Left colon (tissue), 2 donors: ENCODE data around the gene GH2. TPM values are rescaled to one million over a fixed set of nuclear protein-coding genes. Genes with fewer than 3 reads are reported as not detected.
A peak's percentile ranks its signal among the peaks of the same experiment; 100 is the strongest.
"Not testable (repeated sequence)": the region's sequence is repeated elsewhere in the genome, so short reads cannot be mapped to it uniquely, and the experiment has no call there.

ENCODE experiments used
- ATAC-seq: fragments of 200-7000 bp; cut with Tn5 transposase; one replicate; pipeline ENCODE4 v1.9.1; 2020; ENCODE audit warnings: mild to moderate bottlenecking, moderate library complexity
- DNase-seq, 2 donors: peaks; one replicate each; pipeline ENCODE4 v3.0.0-alpha.2; 2020
- intact Hi-C, 2 donors: fragments of 100-400 bp; cut with DNase I in 1 of 2; cut with micrococcal nuclease in 1 of 2; formaldehyde crosslinking; loops; one replicate each; pipeline versions ENCODE4 v1.11.2 to v1.14.0; 2022; cut with DNase I, micrococcal nuclease
- long read RNA-seq: library from polyadenylated mRNA; unstranded; transcript quantifications from one replicate; pipeline ENCODE4 v2.0.0, GENCODE V29; 2021
- total RNA-seq, 2 donors: library from RNA; stranded (reverse); fragmentation: NEBNext Ultra II Directional; extraction: Animal tissue kit (Norgen Biotek cat#: 25700); gene quantifications; one replicate each; pipeline ENCODE4 v1.2.1, GENCODE V29; 2021
- donor health status: DM: no; HTN: no; CAD: no.
- donor health status: DM: yes; HTN: yes; CAD: no.

The GH2 gene
- total RNA-seq = not detected
- long read RNA-seq = 0 reads

- intact Hi-C loops = no loop called here
- ATAC-seq (peak; percentile 70), DNase-seq (peak; percentile 32 to 44)
Observed at GRCh38 chr17:63881935-63882601, at the start of gene GH2. Gene GH2, minus strand, starts transcription at chr17:63881944. Its CDS starts 143 bp downstream, at chr17:63881801.

DNA sequence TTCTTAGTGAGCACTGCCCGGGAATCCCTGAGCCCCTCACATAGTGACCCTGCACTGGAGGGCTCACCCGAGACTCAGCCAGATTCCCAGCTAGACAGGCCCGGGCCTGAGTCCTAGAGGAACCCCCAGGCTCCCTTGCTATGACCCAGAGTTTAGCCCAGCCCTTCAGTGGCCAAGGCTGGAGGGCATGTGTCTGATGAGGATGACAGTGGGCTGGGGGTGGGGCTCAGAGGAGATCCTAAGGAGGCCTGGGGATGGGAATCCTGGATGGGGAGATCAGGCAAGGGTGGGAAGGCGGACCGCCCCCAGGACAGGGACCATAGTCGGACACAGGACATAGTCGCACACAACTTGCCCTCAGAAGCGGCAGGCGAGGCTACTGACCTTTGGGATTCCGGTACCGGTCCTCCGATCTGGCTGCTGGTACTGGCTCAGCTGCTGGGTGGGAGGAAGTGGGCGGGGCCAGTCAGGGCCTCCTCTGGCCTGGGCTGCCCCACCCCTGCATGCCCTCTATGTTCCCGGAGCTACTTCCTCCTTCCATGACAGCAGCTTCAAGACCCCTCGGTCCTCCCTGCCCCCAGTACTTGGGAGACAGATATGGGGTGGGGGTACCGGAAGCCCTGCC, 49.3 kb upstream of the GH2 start:
- ATAC-seq (peak; percentile 82), DNase-seq (peak; percentile 66 to 80)

GRCh38 chr17:63929860-63930766, 48.4 kb upstream of the GH2 start:
- intact Hi-C loops = loop anchor here in 1 of 2 donors (10.0 kb wide), 1 partner anchor 95 kb away; the partner anchor contains the start of gene ICAM2
- DNase-seq (no peak), ATAC-seq (no peak)

More for the DNA sequence above, 49.3 kb upstream of the GH2 start:
- intact Hi-C loops = no loop called here

DNA sequence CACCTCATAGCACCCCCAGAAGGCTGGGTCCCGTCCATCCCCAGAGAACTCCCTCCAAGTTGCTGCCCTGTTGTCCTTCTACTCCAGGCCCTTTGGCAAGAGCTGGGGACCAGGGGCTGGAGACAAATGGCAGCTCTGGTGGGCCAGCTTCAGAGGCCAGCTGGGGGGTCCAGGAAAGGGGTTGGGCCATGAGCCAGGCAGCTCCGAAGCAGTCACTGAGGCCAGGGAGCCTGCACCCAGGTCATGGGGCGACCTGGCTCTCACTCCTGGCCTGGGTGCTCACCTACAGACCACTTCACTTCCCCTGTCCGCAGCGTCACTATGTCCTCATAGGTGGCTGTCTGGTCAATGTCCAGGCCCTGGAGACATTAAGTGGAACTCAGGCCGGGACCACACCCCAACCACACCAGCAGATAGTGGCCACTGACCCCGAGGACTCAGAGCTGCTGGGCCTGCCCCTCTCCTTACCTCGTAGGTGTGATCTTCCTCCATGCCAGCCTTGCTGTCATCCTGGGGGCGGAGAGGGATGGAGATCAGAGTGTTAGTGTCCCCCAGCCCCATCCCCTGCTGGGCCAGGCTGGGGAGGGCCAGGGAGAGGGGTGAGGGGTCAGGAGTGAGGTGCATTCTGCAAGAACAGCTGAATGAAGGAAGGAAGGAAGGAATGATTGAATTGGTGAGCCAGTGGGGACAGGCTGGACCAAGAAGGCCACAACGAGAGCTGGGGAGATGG, 47.4 kb upstream of the GH2 start:
- no peak for DNase-seq
- intact Hi-C loops = loop anchor here in 1 of 2 donors (10.0 kb wide), 1 partner anchor 96 kb away; the partner anchor contains the start of gene ICAM2
- no peak for ATAC-seq

- DNase-seq (no peak), ATAC-seq (no peak)
- intact Hi-C loops = loop anchor here in 1 of 2 donors (10.0 kb wide), 1 partner anchor 97 kb away; the partner anchor contains the start of gene ICAM2
Observed at GRCh38 chr17:63928172-63928666, 46.5 kb upstream of the GH2 start.

DNA sequence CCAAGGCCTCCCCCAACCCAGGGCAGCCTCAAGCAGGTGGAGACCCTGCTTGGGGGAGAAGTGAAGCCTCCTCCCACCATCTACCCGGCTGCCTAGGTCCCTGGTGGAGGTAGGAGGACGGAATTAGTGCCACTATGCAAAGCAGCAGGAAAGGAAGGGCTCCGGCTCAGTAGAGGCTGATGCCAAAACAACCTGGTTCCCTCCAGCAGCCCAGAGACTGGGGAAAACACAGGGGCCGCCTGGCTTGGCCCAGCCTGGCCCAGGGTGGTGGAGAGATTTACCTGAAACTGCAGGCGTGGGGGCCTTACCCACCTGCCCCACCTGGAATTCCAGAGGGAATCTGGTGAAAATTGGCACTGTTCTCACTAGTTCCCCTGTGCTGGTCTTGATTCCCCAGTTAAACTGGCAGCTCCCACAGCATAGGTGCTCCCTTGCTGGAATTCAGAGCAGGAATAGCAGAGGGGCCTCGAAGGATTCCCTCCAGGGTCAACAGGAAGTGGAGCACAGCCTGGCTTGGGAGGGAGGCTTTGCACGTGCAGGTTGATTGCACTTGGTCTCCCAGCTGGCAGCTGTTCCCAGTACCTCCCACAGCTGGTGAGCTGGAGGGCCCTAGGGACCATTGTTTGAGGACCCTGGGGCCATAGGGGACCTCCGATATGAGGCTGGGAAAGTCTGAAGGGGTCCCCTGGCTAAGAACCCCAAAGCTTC, 45.9 kb upstream of the GH2 start:
- DNase-seq (no peak), ATAC-seq (no peak)
- intact Hi-C loops = loop anchor here in 1 of 2 donors (10.0 kb wide), 1 partner anchor 97 kb away; the partner anchor contains the start of gene ICAM2

DNA sequence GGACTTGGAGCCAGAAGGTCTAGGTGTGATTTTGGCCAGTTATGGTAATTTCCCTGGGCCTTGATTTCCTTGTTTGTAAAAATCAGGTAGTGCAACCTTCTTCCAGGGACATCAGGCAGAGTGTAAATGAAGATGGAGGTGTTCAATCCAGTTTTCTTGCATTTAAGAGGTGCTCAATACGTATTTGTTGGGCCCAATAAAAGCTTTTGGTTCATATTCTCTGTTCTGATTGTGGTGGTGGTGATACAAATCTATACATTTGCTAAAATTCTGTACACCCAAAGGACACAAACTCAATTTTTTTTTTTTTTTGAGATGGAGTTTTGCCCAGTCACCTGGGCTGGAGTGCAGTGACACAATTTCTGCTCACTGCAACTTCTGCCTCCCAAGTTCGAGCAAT, 44.4 kb upstream of the GH2 start:
- ATAC-seq = no peak
- intact Hi-C loops = loop anchor here in 1 of 2 donors (10.0 kb wide), 1 partner anchor 99 kb away; the partner anchor contains the start of gene ICAM2
- no peak for DNase-seq

DNA sequence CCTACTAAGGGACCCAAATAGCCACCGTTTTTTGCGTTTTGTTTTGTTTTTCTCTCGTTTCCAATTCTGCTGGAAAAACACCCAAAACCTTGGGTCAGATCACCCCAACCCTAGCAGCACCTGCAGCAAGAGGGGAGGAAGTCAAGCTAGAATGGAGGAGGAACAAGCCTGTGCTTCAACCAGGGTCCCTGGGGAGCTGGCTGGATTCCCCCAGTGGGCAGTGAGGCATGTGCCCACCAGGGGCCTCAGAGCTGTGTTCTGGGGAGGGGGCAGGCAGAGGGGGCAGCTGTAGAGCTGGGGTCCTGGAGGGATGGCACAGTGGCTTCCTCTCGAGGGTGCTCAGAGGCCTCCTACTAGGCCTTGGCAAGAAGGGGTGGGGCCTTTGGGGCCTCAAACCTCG, 43.9 kb upstream of the GH2 start:
- DNase-seq = no peak
- ATAC-seq = no peak
- intact Hi-C loops = loop anchor here in 1 of 2 donors (10.0 kb wide), 1 partner anchor 99 kb away; the partner anchor contains the start of gene ICAM2

DNA sequence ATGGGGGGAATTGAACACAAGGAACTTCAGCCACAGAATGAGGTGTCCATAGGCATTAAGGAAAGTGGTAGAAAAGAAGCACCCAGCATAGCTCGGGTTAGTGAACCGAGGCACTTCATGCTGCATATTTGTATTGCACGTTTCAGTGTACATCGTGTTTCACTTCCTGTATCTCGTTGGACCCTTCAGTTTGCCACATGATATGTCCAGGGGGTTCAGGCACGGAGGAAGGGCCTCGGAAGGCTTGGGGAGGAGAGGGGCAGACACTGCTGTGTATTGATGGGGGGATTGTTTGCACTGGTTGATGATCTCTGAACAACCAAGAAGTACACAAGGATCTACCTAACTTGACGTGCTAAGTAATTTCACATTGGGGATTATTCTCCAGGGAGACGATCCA, 40.7 kb upstream of the GH2 start:
- ATAC-seq, DNase-seq: not testable (repeated sequence)
- intact Hi-C loops = loop anchor here in 1 of 2 donors (10.0 kb wide), 1 partner anchor 102 kb away; the partner anchor contains the start of gene ICAM2

DNA sequence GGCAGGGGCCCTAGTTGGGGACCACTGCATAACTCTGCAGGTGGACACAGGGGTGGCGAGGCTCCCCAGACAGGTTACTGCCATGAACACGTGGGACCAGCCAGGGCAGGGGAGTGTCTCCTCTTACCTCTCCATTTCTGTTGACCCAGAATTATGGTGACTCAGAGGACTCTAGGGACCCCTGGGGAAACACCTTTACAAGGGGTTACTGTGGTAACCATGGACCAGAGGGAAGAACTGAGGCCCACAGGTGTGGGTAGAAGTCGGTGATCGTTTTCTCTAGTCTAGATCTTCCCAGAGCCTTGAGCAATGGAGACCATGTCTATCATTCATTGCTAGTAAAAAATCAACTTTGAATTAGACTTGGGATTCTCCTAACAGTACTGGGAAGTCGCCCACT, 39.0 kb upstream of the GH2 start:
- intact Hi-C loops = loop anchor here in 1 of 2 donors (10.0 kb wide), 1 partner anchor 104 kb away; the partner anchor contains the start of gene ICAM2
- not testable (repeated sequence) for ATAC-seq, DNase-seq

DNA sequence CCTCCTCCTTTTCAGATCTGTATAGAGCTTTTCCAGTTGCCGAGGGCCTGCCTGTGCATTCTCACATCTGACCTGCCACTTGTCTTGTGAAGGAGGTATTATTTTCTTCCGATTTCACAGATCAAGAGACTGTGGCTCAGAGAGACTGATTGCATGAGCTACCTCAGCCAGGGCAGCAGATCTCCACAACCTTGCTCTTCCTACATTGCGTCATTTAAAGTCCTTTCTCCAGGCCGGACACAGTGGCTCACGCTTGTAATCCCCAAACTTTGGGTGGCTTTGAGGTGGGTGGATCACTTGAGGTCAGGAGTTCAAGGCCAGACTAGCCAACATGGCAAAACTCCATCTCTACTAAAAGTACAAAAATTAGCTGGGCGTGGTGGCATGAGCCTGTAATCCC, 38.3 kb upstream of the GH2 start:
- not testable (repeated sequence) for ATAC-seq, DNase-seq
- intact Hi-C loops = loop anchor here in 1 of 2 donors (10.0 kb wide), 1 partner anchor 105 kb away; the partner anchor contains the start of gene ICAM2

GRCh38 chr17:63919311-63919723, 37.6 kb upstream of the GH2 start:
- intact Hi-C loops = loop anchor here (10.0 kb wide), 2 partner anchors 105 to 215 kb away; partner anchors contain the start of genes ERN1 (in 2 of the 2) and ICAM2 (in 1 of the 2)
- ATAC-seq = peak; percentile 83

DNA sequence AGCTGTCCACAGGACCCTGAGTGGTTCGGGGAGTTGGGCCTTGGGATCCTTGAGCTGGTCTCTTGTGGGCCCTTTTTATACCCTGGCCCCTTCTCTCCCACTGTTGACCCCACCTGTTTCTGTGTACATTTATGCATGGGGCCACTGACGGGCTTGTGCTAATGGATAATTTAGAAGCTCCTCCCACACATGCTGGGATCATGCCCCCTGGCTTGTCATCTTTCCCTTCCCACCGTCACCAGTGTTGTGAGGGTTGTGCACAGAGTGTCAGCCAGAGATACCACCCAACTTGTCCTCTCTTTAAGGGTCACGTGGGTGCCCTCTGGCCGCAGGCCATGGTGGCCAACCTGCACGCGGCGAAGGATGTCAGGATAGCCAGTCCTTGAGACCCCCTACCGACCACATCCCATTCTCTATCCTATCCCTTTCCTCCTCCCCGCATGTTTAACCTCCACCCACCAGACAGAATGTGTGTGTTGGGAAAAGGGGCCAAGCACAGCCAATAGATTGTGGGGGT, 37.1 kb upstream of the GH2 start, which contains the start of gene GH1:
TSS of gene GH1 (minus strand) at position 51 of the 517 bp plus-strand sequence. CDS start 63 bp downstream, outside the sequence.
- not testable (repeated sequence) for DNase-seq, ATAC-seq

More at GRCh38 chr17:63919311-63919723, 37.6 kb upstream of the GH2 start:
- peak; percentile 32 to 68 for DNase-seq

DNA sequence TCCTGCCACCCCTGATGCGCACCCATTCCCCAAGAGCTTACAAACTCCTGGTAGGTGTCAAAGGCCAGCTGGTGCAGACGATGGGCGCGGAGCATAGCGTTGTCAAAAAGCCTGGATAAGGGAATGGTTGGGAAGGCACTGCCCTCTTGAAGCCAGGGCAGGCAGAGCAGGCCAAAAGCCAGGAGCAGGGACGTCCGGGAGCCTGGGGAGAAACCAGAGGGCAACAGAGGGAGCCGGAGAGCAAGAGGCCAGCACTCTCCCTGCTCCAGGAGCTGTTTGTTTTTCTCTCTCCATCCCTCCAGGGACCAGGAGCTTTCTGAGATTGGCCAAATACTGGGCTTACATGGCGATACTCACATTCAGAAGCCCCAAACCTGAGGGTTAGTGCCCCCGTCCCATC, 36.6 kb upstream of the GH2 start:
- ATAC-seq (no peak), DNase-seq (no peak)
- intact Hi-C loops = loop anchor here (10.0 kb wide), 2 partner anchors 106 to 216 kb away; partner anchors contain the start of genes ERN1 (in 2 of the 2) and ICAM2 (in 1 of the 2)

More for the DNA sequence above, 37.1 kb upstream of the GH2 start, which contains the start of gene GH1:
- intact Hi-C loops = loop anchor here (10.0 kb wide), 2 partner anchors 106 to 216 kb away; partner anchors contain the start of genes ERN1 (in 2 of the 2) and ICAM2 (in 1 of the 2)

- ATAC-seq (no peak), DNase-seq (no peak)
- intact Hi-C loops = loop anchor here (10.0 kb wide), 2 partner anchors 107 to 217 kb away; partner anchors contain the start of genes ERN1 (in 2 of the 2) and ICAM2 (in 1 of the 2)
Observed at GRCh38 chr17:63917646-63918045, 35.9 kb upstream of the GH2 start.

GRCh38 chr17:63917206-63917605, 35.5 kb upstream of the GH2 start:
- intact Hi-C loops = loop anchor here (10.0 kb wide), 2 partner anchors 108 to 218 kb away; partner anchors contain the start of genes ERN1 (in 2 of the 2) and ICAM2 (in 1 of the 2)
- not testable (repeated sequence) for ATAC-seq, DNase-seq
